ENCODE measurements around the gene LRRC46. TPM values are rescaled to one million over a fixed set of nuclear protein-coding genes. Genes with fewer than 3 reads are reported as not detected.

The LRRC46 gene
- total RNA-seq, 1 donor from 2014 or later = 1.1 TPM

DNA sequence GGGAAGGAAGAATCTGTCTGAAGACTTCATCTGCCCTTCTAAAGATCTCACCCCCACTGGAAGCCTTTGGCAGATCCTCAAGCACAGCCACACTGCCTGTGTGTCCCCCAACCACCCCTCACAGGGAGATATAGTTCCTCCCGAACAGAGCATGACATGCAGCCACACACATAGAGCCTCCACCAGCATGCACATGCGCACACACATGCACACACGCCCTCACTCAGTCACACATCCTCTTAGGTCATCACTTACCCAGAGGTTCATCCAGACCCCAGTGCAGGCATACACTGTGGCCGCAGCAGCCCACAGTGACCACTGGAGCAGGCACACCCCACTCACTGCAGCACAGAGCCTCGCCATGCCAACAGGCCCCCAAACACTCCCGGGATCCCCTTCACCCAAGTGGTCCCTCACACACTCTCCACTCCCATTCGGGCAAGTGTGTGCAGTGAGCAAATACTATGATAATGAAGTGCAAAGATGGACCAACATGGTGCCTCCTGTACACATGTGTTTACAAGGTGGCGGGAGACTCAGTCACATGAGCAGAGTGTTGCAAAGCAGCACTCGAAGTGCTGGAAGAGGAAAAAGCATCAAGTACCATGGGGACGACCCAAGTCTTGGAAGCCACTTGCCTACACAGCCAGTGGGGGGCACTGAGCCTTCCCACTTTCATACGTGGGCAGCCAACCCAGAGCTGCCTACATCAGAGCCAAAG is 36.5 kb downstream of the LRRC46 start:
- no peaks in the 10 kb centered on the region for H3K9me3 ChIP-seq
- DNase-seq = no peak
- no peaks in the 10 kb centered on the region for H3K36me3 ChIP-seq
- no peak for TF ChIP-seq CTCF (IDR thresholded peaks at IDR 0.05)
- intact Hi-C loops (cut with DNase I) = no loop called here
- ATAC-seq = no peak
- H3K4me1 ChIP-seq = no peaks in the 10 kb centered on the region
- H3K27ac ChIP-seq = no peak overlapping the region
- H3K27me3 ChIP-seq = peaks cover 17% of the 10 kb centered on the region
- H3K4me3 ChIP-seq = no peak overlapping the region

DNA sequence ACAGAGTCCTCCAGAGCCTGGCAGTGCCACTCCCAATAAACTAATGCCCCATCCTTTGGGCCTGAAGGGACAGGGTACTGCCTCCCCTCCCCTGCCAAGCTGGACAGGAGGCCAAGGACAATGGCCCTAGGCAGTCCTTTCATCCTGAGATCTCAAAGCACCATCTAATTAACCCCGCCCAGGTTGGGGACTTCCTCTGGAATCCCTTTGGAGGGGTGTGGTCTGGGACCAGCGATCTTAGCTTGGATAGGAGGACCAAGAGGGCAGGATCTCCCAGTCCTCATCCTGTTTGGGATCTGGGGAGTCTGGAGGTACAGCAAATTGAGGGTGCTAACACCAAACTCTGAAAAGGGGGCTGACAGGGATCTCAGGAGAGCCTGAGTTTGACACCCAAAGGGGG is 37.6 kb downstream of the LRRC46 start:
- no peak for DNase-seq
- Histone ChIP-seq H3K4me3 (no peak overlapping the region), H3K9me3 (no peaks in the 10 kb centered on the region), H3K27me3 (peaks cover 18% of the 10 kb centered on the region), H3K36me3 (no peaks in the 10 kb centered on the region), H3K27ac (no peak overlapping the region), H3K4me1 (no peaks in the 10 kb centered on the region)
- intact Hi-C loops (cut with DNase I) = no loop called here
- ATAC-seq = no peak
- TF ChIP-seq CTCF (IDR thresholded peaks at IDR 0.05) = no peak

GRCh38 chr17:47870056-47870455 is 38.6 kb downstream of the LRRC46 start:
- intact Hi-C loops (cut with DNase I) = no loop called here
- no peak overlapping the region for H3K27ac ChIP-seq
- no peaks in the 10 kb centered on the region for H3K4me1 ChIP-seq
- no peak overlapping the region for H3K4me3 ChIP-seq
- DNase-seq (no peak), ATAC-seq (no peak)
- TF ChIP-seq CTCF (IDR thresholded peaks at IDR 0.05) = no peak
- no peaks in the 10 kb centered on the region for H3K36me3 ChIP-seq
- peaks cover 25% of the 10 kb centered on the region for H3K27me3 ChIP-seq
- no peaks in the 10 kb centered on the region for H3K9me3 ChIP-seq

DNA sequence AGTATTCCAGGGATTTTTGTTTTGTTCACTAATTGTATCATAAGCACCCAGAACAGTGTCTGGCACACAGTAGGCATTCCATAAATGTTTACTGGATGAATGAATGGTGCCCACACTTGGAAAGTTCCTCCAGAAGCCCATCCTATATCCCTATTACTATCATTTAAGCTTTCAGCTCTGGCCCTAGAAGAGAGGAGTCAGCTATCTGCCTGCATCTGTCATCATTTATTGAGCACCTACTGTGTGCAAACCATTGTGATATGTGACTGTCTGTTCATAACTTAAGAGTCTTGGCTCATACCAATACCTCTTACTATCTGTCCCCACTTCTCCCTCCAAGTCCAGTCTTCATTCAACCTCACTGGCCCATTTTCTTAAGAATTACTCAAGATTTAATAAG is 39.6 kb downstream of the LRRC46 start:
- Histone ChIP-seq H3K4me1 (no peaks in the 10 kb centered on the region), H3K9me3 (no peaks in the 10 kb centered on the region), H3K4me3 (no peak overlapping the region), H3K27me3 (peaks cover 25% of the 10 kb centered on the region), H3K27ac (no peak overlapping the region), H3K36me3 (no peaks in the 10 kb centered on the region)
- intact Hi-C loops (cut with DNase I) = no loop called here
- DNase-seq = no peak
- no peak for ATAC-seq
- no peak for TF ChIP-seq CTCF (IDR thresholded peaks at IDR 0.05)

DNA sequence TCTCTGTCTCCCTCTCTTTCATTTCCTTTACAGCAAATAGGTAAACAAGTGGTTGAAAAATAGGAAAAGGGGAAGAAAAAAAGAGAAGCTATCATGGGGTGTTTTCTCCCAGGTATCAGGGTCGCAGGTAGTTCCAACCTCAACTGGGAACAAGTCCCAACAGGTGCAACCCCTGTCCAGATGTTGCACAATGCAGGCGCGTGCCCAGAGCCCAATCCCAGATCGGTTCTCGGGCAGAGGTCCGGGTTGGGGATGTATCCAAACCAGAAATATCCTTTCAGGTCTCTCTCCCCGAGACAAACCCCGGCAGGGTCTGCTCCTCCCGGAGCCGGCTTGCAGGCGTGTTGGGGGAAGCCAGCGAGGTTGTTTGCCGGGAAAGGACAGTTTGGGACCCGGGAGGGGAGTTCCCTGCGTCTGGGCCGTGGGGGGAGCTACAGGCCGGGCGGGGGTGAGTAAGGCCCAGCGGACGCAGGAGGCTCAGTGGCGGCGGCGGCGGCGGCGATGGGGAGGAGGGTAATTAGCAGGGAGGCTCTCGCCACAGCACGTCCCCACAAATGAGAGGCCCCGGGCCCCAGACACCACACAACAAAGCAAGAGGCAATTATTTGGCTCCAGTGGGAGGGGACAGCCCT is 40.7 kb downstream of the LRRC46 start:
- ATAC-seq = no peak
- no peaks in the 10 kb centered on the region for H3K9me3 ChIP-seq
- peak overlapping the region; percentile 21 for H3K4me3 ChIP-seq
- no peak for TF ChIP-seq CTCF (IDR thresholded peaks at IDR 0.05)
- intact Hi-C loops (cut with DNase I) = no loop called here
- H3K36me3 ChIP-seq = no peaks in the 10 kb centered on the region
- H3K27ac ChIP-seq = no peak overlapping the region
- no peak for DNase-seq
- H3K4me1 ChIP-seq = no peaks in the 10 kb centered on the region
- H3K27me3 ChIP-seq = peaks cover 25% of the 10 kb centered on the region
